Left renal cortex interstitium (tissue), 4 donors: ENCODE results near the gene SYNGAP1. TPM values are rescaled to one million over a fixed set of nuclear protein-coding genes. Genes with fewer than 3 reads are reported as not detected.
"Not testable (repeated sequence)": the region's sequence is repeated elsewhere in the genome, so short reads cannot be mapped to it uniquely, and the experiment has no call there.

Experiments used
- DNase-seq, 4 donors: peaks; one replicate each; pipeline ENCODE4 v3.0.0-alpha.2; 2013; ENCODE audit warnings: low read depth in 4 of 4, low spot score in 2 of 4, missing footprints in 1 of 4
- polyA plus RNA-seq, 4 donors: library from polyadenylated mRNA; unstranded; fragments of 120-200 nt; gene quantifications; one replicate each; pipeline ENCODE4 v1.2.1, GENCODE V29; 2013; ENCODE audit not compliant: insufficient read length in 4 of 4

The SYNGAP1 gene
- polyA plus RNA-seq, 4 donors, result 18.2 to 50.2 (median 37.3) TPM

DNA sequence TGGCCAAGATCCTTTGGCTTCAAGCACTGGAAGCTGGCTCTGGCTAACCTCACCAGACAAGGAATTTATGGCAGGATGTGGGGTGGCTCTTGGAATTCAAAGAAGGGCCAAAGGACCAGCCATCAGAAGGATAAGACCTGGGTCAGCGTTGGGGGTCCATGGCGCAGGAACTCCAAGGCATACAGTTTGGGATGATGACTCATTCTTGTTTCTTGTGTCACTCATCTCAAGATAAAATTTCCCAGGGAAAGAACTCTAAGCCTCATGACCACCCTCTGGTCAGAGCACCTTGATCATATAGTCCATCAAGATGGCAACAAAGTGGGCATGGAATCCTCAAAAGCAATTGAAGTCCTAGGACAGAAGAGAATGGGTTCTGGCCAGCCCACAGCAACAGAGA lies 39.4 kb downstream of the SYNGAP1 start:
- DNase-seq, result no peak

DNA sequence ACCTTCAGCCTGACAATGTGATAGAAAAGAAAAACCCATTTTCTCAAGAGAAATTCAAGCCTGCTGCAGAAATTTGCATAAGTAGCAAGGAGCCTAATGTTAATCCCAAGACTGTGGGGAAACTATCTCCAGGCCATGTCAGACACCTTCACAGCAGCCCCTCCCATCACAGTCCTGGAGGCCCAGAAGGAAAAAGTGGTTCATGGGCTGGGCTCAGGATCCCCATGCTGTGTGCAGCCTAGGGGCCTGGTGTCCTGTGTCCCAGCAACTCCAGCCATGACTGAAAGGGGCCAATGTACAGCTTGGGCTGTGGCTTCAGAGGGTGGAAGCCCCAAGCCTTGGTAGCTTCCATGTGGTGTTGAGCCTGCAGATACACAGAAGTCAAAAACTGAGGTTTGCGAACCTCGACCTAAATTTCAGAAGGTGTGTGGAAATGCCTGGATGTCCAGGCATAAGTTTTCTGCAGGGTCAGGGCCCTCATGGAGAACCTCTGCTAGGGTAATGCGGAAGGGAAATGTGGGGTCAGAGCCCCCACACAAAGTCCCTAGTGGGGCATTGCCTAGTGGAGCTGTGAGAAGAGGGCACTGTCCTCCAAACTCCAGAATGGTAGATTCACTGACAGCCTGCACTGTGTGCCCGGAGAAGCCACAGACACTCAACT lies 46.3 kb downstream of the SYNGAP1 start:
- no peak for DNase-seq

DNA sequence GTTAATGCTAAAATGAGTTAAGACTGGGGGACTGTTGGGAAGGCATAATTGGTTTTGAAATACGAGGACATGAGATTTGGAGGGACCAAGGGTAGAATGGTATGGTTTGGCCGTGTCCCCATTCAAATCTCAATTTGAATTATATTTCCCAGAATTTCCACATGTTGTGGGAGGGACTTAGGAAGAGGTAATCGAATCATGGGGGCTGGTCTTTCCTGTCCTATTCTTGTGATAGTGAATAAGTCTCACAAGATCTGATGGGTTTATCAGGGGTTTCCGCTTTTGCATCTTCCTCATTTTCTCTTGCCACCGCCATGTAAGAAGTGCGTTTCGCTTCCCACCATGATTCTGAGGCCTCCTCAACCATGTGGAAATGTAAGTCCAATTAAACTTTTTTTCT lies 47.2 kb downstream of the SYNGAP1 start:
- DNase-seq, result no peak

DNA sequence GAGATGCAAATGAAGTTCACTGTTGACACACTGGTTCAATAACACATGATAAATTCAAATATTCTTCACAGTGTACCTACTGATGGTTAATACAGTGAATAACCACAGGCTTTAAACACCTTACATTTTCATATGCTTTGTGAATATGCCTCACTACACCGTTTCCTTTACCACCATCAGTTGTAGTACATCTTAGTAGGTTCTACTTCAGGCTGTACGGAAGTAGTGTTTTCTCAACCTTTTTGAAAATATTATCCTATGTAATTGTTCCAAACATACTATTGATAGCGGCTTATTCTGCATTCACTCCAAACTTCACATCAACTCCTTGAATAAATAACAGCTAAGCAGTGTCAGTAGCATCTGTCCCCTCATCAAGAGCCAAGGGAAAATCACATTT lies 49.8 kb downstream of the SYNGAP1 start:
- no peak for DNase-seq

DNA sequence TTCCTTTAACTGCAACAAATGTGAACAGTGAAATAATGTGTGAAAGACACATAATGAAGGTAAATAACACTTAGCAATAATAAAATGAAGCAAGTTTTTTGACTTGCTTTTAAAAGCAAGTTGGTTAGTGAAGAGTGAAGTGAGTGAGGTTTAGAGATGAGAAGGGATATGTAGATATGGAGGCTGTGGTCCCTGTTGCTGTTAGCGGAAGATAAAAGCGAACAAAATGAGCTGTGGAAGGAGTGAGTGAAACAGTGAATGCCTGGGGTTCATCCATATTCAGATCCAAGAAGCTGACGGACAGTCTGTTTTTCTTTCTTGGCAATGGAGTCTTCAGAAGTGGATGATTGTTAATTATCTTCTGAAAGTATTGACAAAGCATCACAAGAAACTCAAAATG lies 58.0 kb downstream of the SYNGAP1 start:
- DNase-seq, result no peak

DNA sequence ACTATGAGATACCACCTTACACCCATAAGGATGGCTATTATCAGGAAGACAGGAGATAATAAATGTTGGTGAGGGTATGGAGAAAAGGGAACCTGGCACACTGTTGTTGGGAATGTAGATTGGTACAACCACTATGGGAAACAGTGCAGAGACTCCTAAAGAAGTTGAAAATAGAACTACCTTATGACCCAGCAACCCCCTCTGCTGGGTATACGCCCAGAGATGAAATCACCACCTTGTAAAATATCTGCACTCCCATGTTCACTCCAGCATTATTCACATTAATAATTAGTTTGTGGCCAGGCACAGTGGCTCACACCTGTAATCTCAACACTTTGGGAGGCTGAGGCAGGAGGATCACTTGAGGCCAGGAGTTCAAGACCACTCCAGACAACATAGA lies 61.3 kb downstream of the SYNGAP1 start:
- DNase-seq, result no peak

DNA sequence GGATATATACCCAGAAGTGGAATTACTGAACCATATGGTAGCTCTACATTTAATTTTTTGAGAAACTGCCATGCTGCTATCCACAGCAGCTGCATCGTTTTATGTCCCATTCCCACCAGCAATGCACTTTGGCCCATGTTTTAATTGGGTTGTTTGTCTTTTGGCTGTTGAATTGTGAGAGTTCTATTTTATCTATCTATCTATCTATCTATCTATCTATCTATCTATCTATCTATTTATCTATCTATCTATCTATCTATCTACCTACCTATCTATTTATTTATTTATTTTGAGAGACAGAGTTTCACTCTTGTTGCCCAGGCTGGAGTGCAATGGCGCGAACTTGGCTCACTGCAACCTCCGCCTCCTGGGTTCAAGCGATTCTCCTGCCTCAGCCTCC lies 62.8 kb downstream of the SYNGAP1 start:
- DNase-seq, result not testable (repeated sequence)

DNA sequence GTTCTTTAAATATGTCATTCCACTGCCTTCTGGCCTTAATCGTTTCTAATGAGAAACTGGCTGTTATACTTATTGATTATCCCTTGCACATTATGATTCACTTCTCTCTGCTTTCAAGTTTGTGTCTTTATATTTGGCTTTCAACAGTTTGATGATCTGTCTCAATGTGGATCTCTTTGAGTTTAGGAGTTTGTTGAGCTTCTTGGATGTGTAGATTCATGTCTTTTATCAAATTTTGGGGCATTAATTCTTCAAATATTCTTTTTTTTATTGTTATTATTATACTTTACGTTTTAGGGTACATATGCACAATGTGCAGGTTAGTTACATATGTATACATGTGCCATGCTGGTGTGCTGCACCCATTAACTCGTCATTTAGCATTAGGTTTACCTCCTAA lies 63.8 kb downstream of the SYNGAP1 start:
- DNase-seq, result no peak

DNA sequence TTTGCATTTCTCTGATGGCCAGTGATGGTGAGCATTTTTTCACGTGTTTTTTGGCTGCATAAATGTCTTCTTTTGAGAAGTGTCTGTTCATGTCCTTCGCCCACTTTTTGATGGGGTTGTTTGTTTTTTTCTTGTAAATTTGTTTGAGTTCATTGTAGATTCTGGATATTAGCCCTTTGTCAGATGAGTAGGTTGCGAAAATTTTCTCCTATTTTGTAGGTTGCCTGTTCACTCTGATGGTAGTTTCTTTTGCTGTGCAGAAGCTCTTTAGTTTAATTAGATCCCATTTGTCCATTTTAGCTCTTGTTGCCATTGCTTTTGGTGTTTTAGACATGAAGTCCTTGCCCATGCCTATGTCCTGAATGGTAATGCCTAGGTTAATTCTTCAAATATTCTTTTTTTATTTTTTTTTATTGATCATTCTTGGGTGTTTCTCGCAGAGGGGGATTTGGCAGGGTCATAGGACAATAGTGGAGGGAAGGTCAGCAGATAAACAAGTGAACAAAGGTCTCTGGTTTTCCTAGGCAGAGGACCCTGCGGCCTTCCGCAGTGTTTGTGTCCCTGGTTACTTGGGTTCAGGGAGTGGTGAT lies 64.9 kb downstream of the SYNGAP1 start:
- not testable (repeated sequence) for DNase-seq

DNA sequence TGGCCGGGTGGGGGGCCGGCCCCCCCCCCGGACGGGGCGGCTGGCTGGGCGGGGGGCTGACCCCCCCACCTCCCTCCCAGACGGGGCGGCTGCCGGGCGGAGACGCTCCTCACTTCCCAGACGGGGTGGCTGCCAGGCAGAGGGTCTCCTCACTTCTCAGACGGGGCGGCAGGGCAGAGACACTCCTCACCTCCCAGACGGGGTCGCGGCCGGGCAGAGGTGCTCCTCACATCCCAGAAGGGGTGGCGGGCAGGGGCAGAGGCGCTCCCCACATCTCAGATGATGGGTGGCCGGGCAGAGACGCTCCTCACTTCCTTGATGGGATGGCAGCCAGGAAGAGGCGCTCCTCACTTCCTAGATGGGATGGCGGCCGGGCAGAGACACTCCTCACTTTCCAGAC lies 65.8 kb downstream of the SYNGAP1 start:
- DNase-seq, result not testable (repeated sequence)

DNA sequence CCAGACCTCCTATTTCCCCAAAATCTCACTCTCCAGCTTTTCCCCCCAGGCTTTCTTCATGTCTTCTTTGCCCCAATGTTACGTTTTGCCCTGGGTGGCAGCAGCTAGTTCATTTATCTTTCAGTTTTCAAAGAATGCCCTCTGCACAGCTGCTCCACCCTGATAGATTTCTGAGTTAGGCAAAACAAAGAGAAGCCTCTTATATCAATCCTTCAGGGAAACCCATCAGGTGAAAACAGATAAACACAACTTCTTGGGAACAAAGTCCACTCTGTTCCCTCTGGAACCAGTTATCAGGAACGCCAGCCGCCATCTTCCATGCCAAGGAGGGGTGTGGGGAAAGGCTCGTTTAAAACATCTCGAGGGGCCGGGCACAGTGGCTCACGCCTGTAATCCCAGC lies 68.5 kb downstream of the SYNGAP1 start:
- no peak for DNase-seq

DNA sequence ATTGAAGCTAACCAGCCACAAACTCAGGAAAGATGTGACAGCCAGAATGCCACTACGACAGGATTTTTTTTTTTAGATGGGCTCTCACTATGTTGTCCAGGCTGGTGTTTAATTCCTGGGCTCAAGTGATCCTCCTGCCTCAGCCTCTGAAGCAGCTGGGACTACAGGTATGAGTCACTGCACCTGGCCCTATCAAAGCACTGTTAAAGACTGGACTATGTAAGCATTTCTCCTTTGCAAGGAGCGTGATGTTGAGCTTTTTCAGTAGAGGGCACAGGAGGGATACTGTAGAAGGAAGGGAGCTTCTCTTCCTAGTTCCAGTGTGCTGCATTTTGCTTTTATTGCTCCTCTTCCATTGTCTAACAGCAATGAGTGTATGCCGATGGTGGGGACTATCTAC lies 70.3 kb downstream of the SYNGAP1 start:
- DNase-seq, result no peak

DNA sequence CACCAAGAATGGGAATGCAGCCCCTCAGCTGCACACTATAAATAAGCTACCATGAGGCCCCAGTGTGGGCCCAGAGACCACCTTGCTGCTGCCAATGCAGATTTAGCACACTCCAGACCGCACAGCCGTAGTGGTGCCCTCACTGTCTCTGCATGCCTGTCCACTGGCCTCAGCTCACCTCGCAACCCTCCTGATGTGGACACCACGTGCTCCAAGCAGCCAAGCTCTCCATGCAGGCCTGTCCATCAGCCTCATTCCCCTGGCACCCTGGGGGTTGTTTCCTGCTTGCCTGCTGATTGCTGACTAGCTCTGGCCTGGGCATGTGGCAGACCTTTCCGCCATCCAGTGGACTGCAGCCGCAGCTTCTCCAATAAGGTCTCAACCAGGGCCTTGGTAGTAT lies 70.8 kb downstream of the SYNGAP1 start:
- DNase-seq, result no peak

DNA sequence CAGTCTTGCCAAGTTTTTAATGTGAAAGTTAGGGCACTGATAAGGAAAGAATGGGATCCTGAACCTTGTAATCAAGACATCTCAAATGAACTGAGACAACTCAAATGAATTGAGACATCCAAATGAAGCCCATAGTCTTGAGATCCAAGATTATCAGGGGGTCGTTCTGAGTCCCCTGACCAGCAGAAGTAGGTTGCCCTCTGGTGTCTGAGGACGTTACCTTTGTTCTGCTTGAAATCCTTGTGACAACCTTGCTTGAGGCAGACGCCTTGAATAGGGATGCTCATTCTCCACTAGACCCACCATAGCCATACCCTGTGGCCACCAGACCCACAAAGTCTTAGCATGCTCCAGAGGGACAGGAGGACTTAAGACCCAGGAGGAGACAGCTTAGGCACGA lies 72.2 kb downstream of the SYNGAP1 start:
- DNase-seq, result no peak

DNA sequence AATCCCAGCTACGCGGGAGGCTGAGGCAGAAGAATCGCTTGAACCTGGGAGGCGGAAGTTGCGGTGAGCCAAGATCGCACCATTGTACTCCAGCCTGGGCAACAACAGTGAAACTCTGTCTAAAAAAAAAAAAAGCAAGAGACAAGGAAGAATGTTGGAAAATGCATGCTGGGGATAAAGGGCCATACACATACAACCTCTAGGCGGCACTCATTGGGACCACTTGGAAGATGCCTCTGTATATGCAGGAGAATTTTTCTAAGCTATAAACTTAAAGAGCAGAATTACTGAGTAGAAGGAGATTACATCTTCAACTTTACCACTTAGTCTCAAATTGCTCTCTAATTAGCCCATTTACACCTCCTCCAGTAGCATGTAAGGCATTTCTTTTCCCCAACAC lies 77.3 kb downstream of the SYNGAP1 start:
- DNase-seq, result no peak

DNA sequence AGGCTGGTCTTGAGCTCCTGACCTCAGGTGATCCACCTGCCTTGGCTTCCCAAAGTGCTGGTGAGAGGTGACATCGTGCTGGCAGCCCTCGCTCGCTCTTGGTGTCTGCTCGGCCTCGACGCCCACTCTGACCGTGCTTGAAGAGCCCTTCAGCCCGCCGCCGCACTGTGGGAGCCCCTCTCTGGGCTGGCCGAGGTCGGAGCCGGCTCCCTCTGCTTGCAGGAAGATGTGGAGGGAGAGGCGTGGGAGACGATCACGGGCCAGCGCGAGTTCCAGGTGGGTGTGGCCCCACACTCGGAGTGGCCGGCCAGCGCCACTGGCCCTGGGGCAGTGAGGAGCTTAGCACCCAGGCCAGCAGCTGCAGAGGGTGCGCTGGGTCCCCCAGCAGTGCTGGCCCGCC lies 82.6 kb downstream of the SYNGAP1 start:
- DNase-seq, result no peak

DNA sequence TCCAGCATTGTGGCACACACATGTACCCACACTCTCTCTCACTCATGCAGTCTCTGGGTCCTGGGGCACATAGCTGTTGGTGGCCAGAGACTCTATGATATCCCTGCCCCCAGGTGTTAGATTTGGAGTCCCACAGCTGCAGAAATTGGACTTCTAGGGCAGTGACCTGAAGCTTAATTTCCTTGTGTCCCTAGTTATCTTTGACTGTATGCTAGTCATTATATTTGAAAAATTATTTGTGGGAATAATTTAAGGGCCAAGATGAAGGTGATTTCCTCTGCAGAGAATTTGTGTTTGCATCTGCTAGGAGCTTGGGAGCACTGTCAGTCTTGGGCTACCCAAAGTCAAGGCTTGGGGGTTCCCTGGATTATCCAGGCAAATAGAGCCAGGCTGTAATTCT lies 84.6 kb downstream of the SYNGAP1 start:
- no peak for DNase-seq

Other genes with a start within 250 kb of the SYNGAP1 start
- 1 to 10 TPM; 4.1 to 6.6 (median 5.6) TPM for gene COL11A2, start 227.6 kb upstream of the SYNGAP1 start, polyA plus RNA-seq
- gene RXRB, start 219.4 kb upstream of the SYNGAP1 start, polyA plus RNA-seq, result 10 to 100 TPM; 49.6 to 67.6 (median 57.0) TPM
- 100 to 1,000 TPM; 105 to 127 (median 111) TPM for gene SLC39A7, start 219.2 kb upstream of the SYNGAP1 start, polyA plus RNA-seq
- gene HSD17B8, start 215.4 kb upstream of the SYNGAP1 start, polyA plus RNA-seq, result 10 to 100 TPM; 25.3 to 31.0 (median 27.6) TPM
- gene RING1, start 211.6 kb upstream of the SYNGAP1 start, polyA plus RNA-seq, result 10 to 100 TPM; 51.7 to 73.1 (median 66.6) TPM
- gene VPS52, start 148.2 kb upstream of the SYNGAP1 start, polyA plus RNA-seq, result 10 to 100 TPM; 59.5 to 98.7 (median 77.5) TPM
- gene RPS18, start 148.0 kb upstream of the SYNGAP1 start, polyA plus RNA-seq, result 1,000 to 10,000 TPM; 2,825 to 3,624 (median 3,323) TPM
- 1 to 10 TPM; 4.1 to 5.2 (median 4.9) TPM for gene B3GALT4, start 142.9 kb upstream of the SYNGAP1 start, polyA plus RNA-seq
- gene WDR46, start 130.8 kb upstream of the SYNGAP1 start, polyA plus RNA-seq, result 10 to 100 TPM; 58.6 to 81.8 (median 73.0) TPM
- 10 to 100 TPM; 73.3 to 86.9 (median 74.2) TPM for gene PFDN6, start 130.5 kb upstream of the SYNGAP1 start, polyA plus RNA-seq
- 100 to 1,000 TPM in 2 of 4 donors, 10 to 100 TPM in 2; 93.2 to 150 (median 113) TPM for gene RGL2, start 121.1 kb upstream of the SYNGAP1 start, polyA plus RNA-seq
- gene TAPBP, start 106.0 kb upstream of the SYNGAP1 start, polyA plus RNA-seq, result 10 to 100 TPM; 29.8 to 53.6 (median 40.3) TPM
- gene ZBTB22, start 102.3 kb upstream of the SYNGAP1 start, polyA plus RNA-seq, result 10 to 100 TPM; 21.5 to 30.4 (median 27.2) TPM
- gene DAXX, start 97.1 kb upstream of the SYNGAP1 start, polyA plus RNA-seq, result 10 to 100 TPM; 50.6 to 59.5 (median 54.8) TPM
- 10 to 100 TPM; 35.9 to 49.1 (median 43.3) TPM for gene KIFC1, start 28.2 kb upstream of the SYNGAP1 start, polyA plus RNA-seq
- 10 to 100 TPM; 59.1 to 87.0 (median 75.9) TPM for gene PHF1, start 9.1 kb upstream of the SYNGAP1 start, polyA plus RNA-seq
- 100 to 1,000 TPM; 218 to 288 (median 238) TPM for gene CUTA, start 2.0 kb upstream of the SYNGAP1 start, polyA plus RNA-seq
- 10 to 100 TPM; 14.1 to 16.9 (median 14.6) TPM for gene ZBTB9, start 34.5 kb downstream of the SYNGAP1 start, polyA plus RNA-seq
- gene BAK1, start 160.2 kb downstream of the SYNGAP1 start, polyA plus RNA-seq, result 10 to 100 TPM; 20.2 to 28.4 (median 23.2) TPM
- 10 to 100 TPM in 1 of 4 donors, 1 to 10 TPM in 3; 7.9 to 10.4 (median 8.4) TPM for gene ITPR3, start 201.3 kb downstream of the SYNGAP1 start, polyA plus RNA-seq